Kidney epithelial cell (primary cell): ENCODE results near the gene FGD5. TPM values are rescaled to one million over a fixed set of nuclear protein-coding genes. Genes with fewer than 3 reads are reported as not detected.

ENCODE experiments used
- DNase-seq: peaks from one replicate; pipeline ENCODE4 v3.0.0-alpha.2; 2010; ENCODE audit warnings: low read depth
- H3K27me3 ChIP-seq: 2 replicates; pipeline ENCODE4 v1.6.0; 2011; ENCODE audit warnings: low read length; ENCODE audit not compliant: control insufficient read depth, insufficient read depth
- H3K36me3 ChIP-seq: 2 replicates; pipeline ENCODE4 v1.5.1; 2011; ENCODE audit warnings: low read length; ENCODE audit not compliant: control insufficient read depth, insufficient read depth
- H3K4me3 ChIP-seq: 2 replicates; pipeline ENCODE4 v1.5.1; 2011; ENCODE audit warnings: low read depth, mild to moderate bottlenecking, control low read depth, low read length
- CTCF ChIP-seq: IDR thresholded peaks from 2 replicates; pipeline ENCODE4 v1.5.1; 2011; ENCODE audit warnings: mild to moderate bottlenecking, moderate library complexity, low read length, control low read depth, inconsistent platforms; ENCODE audit not compliant: insufficient read depth, poor library complexity, severe bottlenecking
- total RNA-seq: library from RNA; depleted of rRNA; stranded (reverse); fragments of >200 nt; gene quantifications from 2 replicates; pipeline ENCODE4 v1.2.3, GENCODE V29; 2015

The FGD5 gene
- total RNA-seq, 1 donor from 2014 or later, result 1.4 TPM

GRCh38 chr3:14861446-14862302, 42.9 kb downstream of the FGD5 start:
- peaks cover 6% of the 10 kb centered on the region for H3K27me3 ChIP-seq
- no peaks in the 10 kb centered on the region for H3K36me3 ChIP-seq
- H3K4me3 ChIP-seq, result no peak overlapping the region
- no peak for TF ChIP-seq CTCF
- DNase-seq, result no peak

GRCh38 chr3:14862303-14862660, 43.5 kb downstream of the FGD5 start:
- H3K27me3 ChIP-seq, result peaks cover 6% of the 10 kb centered on the region
- H3K36me3 ChIP-seq, result no peaks in the 10 kb centered on the region
- no peak for DNase-seq
- no peak overlapping the region for H3K4me3 ChIP-seq
- TF ChIP-seq CTCF, result no peak

DNA sequence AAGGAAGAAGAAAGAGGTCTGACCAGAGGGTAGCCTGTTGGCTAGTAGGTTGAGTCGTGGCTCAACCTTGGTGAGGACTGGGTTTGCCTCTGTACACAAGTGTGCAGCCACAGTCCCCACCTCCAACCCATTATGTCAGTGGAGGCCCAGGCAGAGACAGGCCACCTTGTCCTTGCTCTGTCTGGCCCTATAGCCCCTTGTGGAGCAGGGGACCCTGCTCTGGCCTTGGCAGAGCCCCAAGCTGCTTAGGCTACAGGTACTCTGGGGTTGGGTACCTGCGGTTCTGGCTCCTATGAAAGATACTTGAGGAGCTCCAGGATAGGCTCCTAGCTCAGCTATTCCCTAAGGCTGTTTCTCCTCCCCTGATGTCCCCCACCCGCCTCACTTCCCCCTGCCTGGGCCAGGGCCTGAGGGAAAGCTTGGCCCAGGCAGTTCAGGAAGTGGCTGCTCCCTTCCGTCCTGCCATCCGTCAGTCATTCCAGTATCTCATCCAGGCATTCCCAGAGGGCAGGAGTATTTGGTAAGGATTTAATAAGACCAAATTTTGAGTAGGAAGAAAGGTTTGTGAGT, 44.0 kb downstream of the FGD5 start:
- TF ChIP-seq CTCF, result no peak
- H3K4me3 ChIP-seq, result no peak overlapping the region
- H3K36me3 ChIP-seq, result no peaks in the 10 kb centered on the region
- peaks cover 6% of the 10 kb centered on the region for H3K27me3 ChIP-seq
- no peak for DNase-seq

DNA sequence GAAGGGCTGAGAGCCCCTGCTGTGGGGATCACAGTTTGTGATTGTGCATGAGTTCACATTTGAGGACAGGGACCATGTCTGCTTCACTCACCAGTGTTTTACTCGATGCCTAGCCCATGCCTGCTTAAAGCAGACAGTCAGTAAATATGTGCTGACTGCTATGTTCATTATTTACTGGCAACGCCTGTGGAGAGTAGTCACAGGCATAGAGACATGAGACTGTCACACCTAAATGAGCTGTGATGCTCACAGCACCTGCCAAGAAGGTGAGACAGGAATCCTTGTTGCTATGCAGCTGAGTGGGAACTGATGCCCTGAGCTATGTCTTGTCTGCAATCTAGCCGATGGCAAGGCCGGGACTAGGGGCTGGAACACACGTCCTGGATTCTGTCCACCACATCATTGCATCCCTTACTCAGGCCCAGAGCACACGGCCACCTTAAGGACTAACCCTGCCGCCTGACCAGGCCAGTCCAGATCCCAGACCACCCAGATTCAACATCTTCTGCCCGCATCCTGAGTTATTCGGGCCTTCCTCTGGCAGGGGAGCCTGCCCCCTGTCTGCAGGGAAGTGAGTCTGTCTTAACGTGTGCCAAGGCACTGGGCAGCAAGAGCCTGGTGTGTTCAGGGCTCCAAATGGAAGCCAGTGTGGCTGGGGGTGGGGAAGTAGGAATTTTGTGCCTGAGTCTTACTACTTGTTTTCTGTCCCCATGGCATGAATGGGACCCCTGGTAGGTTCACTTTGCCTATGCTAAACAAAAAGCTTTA, 44.8 kb downstream of the FGD5 start:
- H3K36me3 ChIP-seq, result no peaks in the 10 kb centered on the region
- DNase-seq, result no peak
- H3K4me3 ChIP-seq, result no peak overlapping the region
- no peak for TF ChIP-seq CTCF
- peaks cover 6% of the 10 kb centered on the region for H3K27me3 ChIP-seq

- H3K27me3 ChIP-seq, result peaks cover 6% of the 10 kb centered on the region
- TF ChIP-seq CTCF, result no peak
- no peak for DNase-seq
Measured at GRCh38 chr3:14864131-14864530, 45.4 kb downstream of the FGD5 start.

More at GRCh38 chr3:14864131-14864530, 45.4 kb downstream of the FGD5 start:
- no peak overlapping the region for H3K4me3 ChIP-seq
- H3K36me3 ChIP-seq, result no peaks in the 10 kb centered on the region
